ENCODE data around the gene EFHC1. TPM values are rescaled to one million over a fixed set of nuclear protein-coding genes. Genes with fewer than 3 reads are reported as not detected.

EFHC1 gene
- total RNA-seq, 2 donors from 2014 or later, result 19.4 to 23.5 TPM

- no peak for TF ChIP-seq POLR2AphosphoS5 (IDR thresholded peaks at IDR 0.05)
- TF ChIP-seq POLR2A (IDR thresholded peaks at IDR 0.05), result no peak
- TF ChIP-seq CTCF (IDR thresholded peaks at IDR 0.05), result no peak
- WGBS, result 63% methylated on average over 9 of the region's 9 CpGs
- intact Hi-C loops (cut with DNase I), result loop anchor here (5.0 kb wide), 1 partner anchor 78 kb away; the partner anchor contains the start of gene EFHC1
- Histone ChIP-seq H3K4me1 (replicated peaks) (no peaks in the 10 kb centered on the region), H3K9me3 (no peaks in the 10 kb centered on the region), H3K4me3 (no peak overlapping the region), H3K36me3 (no peaks in the 10 kb centered on the region), H3K27me3 (replicated peaks; ENCODE audit: insufficient read depth) (no peaks in the 10 kb centered on the region), H3K27ac (no peak overlapping the region)
- no peak for DNase-seq (ENCODE audit: low spot score)
These were observed 80.3 kb downstream of the EFHC1 start for GRCh38 chr6:52500238-52501129.

GRCh38 chr6:52502306-52503029, 82.3 kb downstream of the EFHC1 start:
- H3K27ac ChIP-seq, result no peak overlapping the region
- H3K4me3 ChIP-seq, result no peak overlapping the region
- intact Hi-C loops (cut with DNase I), result loop anchor here (5.0 kb wide), 1 partner anchor 80 kb away; the partner anchor contains the start of gene EFHC1
- no peaks in the 10 kb centered on the region for H3K9me3 ChIP-seq
- DNase-seq (ENCODE audit: low spot score), result no peak
- TF ChIP-seq POLR2A (IDR thresholded peaks at IDR 0.05) (no peak), POLR2AphosphoS5 (IDR thresholded peaks at IDR 0.05) (no peak), CTCF (IDR thresholded peaks at IDR 0.05) (no peak)
- 90% methylated on average over 20 of the region's 20 CpGs for WGBS
- H3K36me3 ChIP-seq, result no peaks in the 10 kb centered on the region
- H3K27me3 ChIP-seq (replicated peaks; ENCODE audit: insufficient read depth), result no peaks in the 10 kb centered on the region
- H3K4me1 ChIP-seq (replicated peaks), result no peaks in the 10 kb centered on the region

GRCh38 chr6:52503323-52503747, 83.2 kb downstream of the EFHC1 start:
- Histone ChIP-seq H3K36me3 (no peaks in the 10 kb centered on the region), H3K27ac (peak overlapping the region; percentile 47 to 57), H3K4me3 (no peak overlapping the region), H3K4me1 (replicated peaks) (no peaks in the 10 kb centered on the region), H3K9me3 (no peaks in the 10 kb centered on the region), H3K27me3 (replicated peaks; ENCODE audit: insufficient read depth) (no peaks in the 10 kb centered on the region)
- intact Hi-C loops (cut with DNase I), result loop anchor here (5.0 kb wide), 1 partner anchor 81 kb away; the partner anchor contains the start of gene EFHC1
- TF ChIP-seq POLR2A (IDR thresholded peaks at IDR 0.05) (no peak), POLR2AphosphoS5 (IDR thresholded peaks at IDR 0.05) (no peak), CTCF (IDR thresholded peaks at IDR 0.05) (no peak)
- 55% methylated on average over 5 of the region's 5 CpGs for WGBS
- no peak for DNase-seq (ENCODE audit: low spot score)

- intact Hi-C loops (cut with DNase I), result loop anchor here (5.0 kb wide), 1 partner anchor 82 kb away; the partner anchor contains the start of gene EFHC1
- Histone ChIP-seq H3K4me3 (no peak overlapping the region), H3K36me3 (peaks cover 0 to 2% of the 10 kb centered on the region in 2 donors), H3K27me3 (replicated peaks; ENCODE audit: insufficient read depth) (no peaks in the 10 kb centered on the region), H3K9me3 (no peaks in the 10 kb centered on the region), H3K27ac (peak overlapping the region; percentile 47 to 57), H3K4me1 (replicated peaks) (no peaks in the 10 kb centered on the region)
- TF ChIP-seq POLR2A (IDR thresholded peaks at IDR 0.05) (peak; percentile 18), POLR2AphosphoS5 (IDR thresholded peaks at IDR 0.05) (peak; percentile 86), CTCF (IDR thresholded peaks at IDR 0.05) (no peak)
- DNase-seq (ENCODE audit: low spot score), result peak; percentile 96
- WGBS, result 35% methylated on average over 23 of the region's 24 CpGs
These were observed 84.0 kb downstream of the EFHC1 start for GRCh38 chr6:52503851-52504781.

Data from prostate gland (tissue), 2 donors.